Tibial nerve (tissue), 3 donors: Measurements from ENCODE around the gene ERCC1.

ENCODE experiments used
- EP300 ChIP-seq, 2 donors: sonication (generic); formaldehyde crosslinking; IDR thresholded peaks; one replicate each; pipeline ENCODE4 v1.6.1; 2017; ENCODE audit warnings: antibody characterized with exemption in 2 of 2, mild to moderate bottlenecking in 1 of 2
- POLR2A ChIP-seq, 2 donors: fragments of 450-650 bp; IDR thresholded peaks; one replicate each; pipeline ENCODE4 v1.6.1; 2017; ENCODE audit warnings: antibody characterized with exemption in 2 of 2, mild to moderate bottlenecking in 2 of 2, moderate library complexity in 2 of 2

GRCh38 chr19:45440873-45441654 is 17.3 kb upstream of the ERCC1 start:
- TF ChIP-seq EP300 (IDR thresholded peaks at IDR 0.05), result no peak
- no peak for TF ChIP-seq POLR2A (IDR thresholded peaks at IDR 0.05)
